GM06990 (cell line): ENCODE data around the gene PPFIBP2.
A peak's percentile ranks its signal among the peaks of the same experiment; 100 is the strongest.

Experiments
- DNase-seq: peaks from one replicate; pipeline ENCODE4 v3.0.0-alpha.2; 2011; ENCODE audit not compliant: insufficient read length; ENCODE audit errors: extremely low read depth
- H3K27me3 ChIP-seq: replicated peaks from 2 replicates; pipeline ENCODE4 v1.6.0; 2011; ENCODE audit warnings: low read length; ENCODE audit not compliant: control insufficient read depth, insufficient read depth
- H3K36me3 ChIP-seq: 2 replicates; pipeline ENCODE4 v1.5.1; 2011; ENCODE audit warnings: low read length; ENCODE audit not compliant: control insufficient read depth, insufficient read depth
- H3K4me3 ChIP-seq: replicated peaks from 2 replicates; pipeline ENCODE4 v1.5.1; 2011; ENCODE audit warnings: low read depth, mild to moderate bottlenecking, control low read depth, low read length
- TF ChIP-seq, protein P1 (sequence below): IDR thresholded peaks from 2 replicates; pipeline ENCODE4 v1.5.1; 2011; ENCODE audit warnings: low read length, control low read depth, mild to moderate bottlenecking, inconsistent platforms; ENCODE audit not compliant: insufficient read depth, poor library complexity, severe bottlenecking

The PPFIBP2 gene

GRCh38 chr11:7522546-7522945 lies 8.7 kb downstream of the PPFIBP2 start:
- DNase-seq: no peak
- no peak overlapping the region for H3K4me3 ChIP-seq
- no peaks in the 10 kb centered on the region for H3K27me3 ChIP-seq
- H3K36me3 ChIP-seq: no peaks in the 10 kb centered on the region
- TF ChIP-seq, protein P1, sequence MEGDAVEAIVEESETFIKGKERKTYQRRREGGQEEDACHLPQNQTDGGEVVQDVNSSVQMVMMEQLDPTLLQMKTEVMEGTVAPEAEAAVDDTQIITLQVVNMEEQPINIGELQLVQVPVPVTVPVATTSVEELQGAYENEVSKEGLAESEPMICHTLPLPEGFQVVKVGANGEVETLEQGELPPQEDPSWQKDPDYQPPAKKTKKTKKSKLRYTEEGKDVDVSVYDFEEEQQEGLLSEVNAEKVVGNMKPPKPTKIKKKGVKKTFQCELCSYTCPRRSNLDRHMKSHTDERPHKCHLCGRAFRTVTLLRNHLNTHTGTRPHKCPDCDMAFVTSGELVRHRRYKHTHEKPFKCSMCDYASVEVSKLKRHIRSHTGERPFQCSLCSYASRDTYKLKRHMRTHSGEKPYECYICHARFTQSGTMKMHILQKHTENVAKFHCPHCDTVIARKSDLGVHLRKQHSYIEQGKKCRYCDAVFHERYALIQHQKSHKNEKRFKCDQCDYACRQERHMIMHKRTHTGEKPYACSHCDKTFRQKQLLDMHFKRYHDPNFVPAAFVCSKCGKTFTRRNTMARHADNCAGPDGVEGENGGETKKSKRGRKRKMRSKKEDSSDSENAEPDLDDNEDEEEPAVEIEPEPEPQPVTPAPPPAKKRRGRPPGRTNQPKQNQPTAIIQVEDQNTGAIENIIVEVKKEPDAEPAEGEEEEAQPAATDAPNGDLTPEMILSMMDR: no peak

- H3K4me3 ChIP-seq: no peak overlapping the region
- TF ChIP-seq, protein P1: no peak
- no peaks in the 10 kb centered on the region for H3K27me3 ChIP-seq
- no peaks in the 10 kb centered on the region for H3K36me3 ChIP-seq
- no peak for DNase-seq
These were observed 9.8 kb downstream of the PPFIBP2 start for GRCh38 chr11:7523416-7524210.

DNA sequence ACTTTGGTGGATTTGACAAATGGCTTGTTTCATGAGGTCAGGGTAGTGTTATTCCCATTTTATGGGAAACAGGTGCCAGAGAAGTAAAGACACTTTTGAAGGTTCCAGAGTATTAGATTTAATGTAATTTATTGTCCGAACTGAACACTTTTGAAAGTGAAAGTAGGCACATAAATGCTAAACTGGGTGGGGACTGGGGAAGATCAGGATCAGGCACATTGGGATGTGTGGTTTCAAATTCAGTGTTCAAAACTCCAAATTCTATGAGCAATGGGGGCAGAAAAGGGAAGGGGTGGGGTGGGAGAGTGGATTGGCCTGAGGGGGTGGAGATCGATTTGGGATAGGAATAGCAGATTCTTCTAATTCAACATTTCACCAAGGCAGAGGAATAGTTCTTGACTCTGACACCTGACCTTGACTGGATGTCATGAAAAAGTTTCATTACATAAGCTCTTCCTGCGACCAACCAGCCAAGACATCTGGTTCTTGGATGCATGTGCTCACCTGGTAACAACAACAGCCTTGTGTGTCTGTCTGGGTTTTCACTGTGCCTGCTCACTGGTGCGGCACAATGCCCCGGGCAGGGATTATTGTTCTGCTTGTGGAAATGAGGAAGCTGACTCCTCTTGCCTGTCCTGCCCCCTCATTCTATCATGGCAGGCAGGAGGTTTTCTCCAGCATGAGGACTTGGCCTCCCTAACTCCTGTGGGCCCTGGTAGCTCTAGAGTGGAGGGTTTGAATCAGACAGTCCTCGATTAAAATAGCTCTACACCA lies 10.8 kb downstream of the PPFIBP2 start:
- peak; percentile 37 for DNase-seq
- TF ChIP-seq, protein P1: no peak

GRCh38 chr11:7525424-7525823 lies 11.6 kb downstream of the PPFIBP2 start:
- TF ChIP-seq, protein P1: no peak
- H3K4me3 ChIP-seq: no peak overlapping the region
- no peak for DNase-seq

More for the DNA sequence above, 10.8 kb downstream of the PPFIBP2 start:
- Histone ChIP-seq H3K4me3 (no peak overlapping the region), H3K36me3 (no peaks in the 10 kb centered on the region), H3K27me3 (no peaks in the 10 kb centered on the region)

DNA sequence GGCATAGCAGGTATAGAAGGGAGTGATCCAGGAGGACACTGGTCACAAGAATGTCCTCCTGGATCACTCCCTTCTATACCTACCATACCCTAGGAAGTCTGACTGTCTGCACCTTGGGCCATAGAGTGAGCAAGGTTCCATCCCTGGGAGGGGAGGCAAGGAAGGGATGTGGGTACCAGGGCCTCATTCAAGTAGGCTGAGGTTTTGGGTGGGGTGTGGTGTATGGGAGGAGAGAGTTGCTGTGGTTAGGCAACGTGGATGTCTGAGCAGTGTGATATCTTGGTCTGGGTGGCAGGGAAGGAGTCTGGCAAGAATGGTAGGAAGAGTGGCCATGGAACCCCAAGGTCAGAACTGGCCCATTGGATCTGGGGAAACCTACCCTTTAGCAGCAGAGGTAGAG lies 13.2 kb downstream of the PPFIBP2 start:
- Histone ChIP-seq H3K36me3 (no peaks in the 10 kb centered on the region), H3K4me3 (no peak overlapping the region), H3K27me3 (no peaks in the 10 kb centered on the region)
- DNase-seq: no peak
- TF ChIP-seq, protein P1: no peak

More at GRCh38 chr11:7525424-7525823, 11.6 kb downstream of the PPFIBP2 start:
- Histone ChIP-seq H3K36me3 (no peaks in the 10 kb centered on the region), H3K27me3 (no peaks in the 10 kb centered on the region)
